ACHN (cell line): ENCODE measurements around the gene PTPRD.
A peak's percentile ranks its signal among the peaks of the same experiment; 100 is the strongest.

Experiments used
- DNase-seq: peaks from one replicate; pipeline ENCODE4 v3.0.0-alpha.2; 2015
- in situ Hi-C: cut with HindIII; loops from 2 replicates; pipeline ENCODE4 v1.10.0; 2017; ENCODE audit warnings: low sequenced_read_pairs, low pct_ligation_motif_present, low pct_unique_long_range_greater_than_20kb

The PTPRD gene

DNA sequence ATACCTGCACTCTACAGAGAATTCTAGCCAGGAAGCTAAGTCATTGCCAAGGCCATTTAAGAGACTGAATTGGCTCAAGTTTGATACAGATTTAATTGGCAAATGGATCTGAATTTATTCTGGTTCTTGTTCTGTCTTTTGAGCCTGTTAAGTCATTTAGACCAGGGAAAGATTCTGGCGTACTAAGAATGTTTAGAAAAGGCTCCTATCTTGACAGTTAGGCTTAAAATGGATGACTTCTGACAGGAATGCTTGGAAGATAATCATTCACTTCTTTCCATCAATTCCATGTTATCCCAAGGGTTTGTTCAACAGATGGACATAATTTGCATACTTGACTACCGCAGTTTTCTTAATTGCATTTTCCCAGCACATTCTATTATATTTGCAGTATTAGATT lies 376.6 kb downstream of the PTPRD start:
- in situ Hi-C loops = no loop called here
- DNase-seq = no peak

DNA sequence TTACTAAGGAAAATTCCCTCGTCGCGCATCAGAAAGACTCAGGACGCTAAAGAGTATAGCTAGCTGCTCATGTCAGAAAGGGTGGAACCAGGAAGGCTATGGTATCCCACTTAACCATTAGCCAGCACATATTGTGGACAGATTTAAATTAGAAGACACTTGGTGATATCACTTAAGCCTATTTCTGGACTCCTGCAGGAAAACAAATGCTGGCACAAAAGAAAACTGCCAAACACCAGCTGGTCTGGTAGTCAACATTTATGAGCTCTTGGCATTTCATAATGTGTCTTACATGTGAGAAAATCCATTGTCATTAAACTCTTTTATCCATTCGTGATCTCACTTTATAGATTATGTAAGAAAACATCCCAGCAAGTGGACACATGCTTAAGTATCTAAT lies 377.4 kb downstream of the PTPRD start:
- no peak for DNase-seq
- in situ Hi-C loops = no loop called here

DNA sequence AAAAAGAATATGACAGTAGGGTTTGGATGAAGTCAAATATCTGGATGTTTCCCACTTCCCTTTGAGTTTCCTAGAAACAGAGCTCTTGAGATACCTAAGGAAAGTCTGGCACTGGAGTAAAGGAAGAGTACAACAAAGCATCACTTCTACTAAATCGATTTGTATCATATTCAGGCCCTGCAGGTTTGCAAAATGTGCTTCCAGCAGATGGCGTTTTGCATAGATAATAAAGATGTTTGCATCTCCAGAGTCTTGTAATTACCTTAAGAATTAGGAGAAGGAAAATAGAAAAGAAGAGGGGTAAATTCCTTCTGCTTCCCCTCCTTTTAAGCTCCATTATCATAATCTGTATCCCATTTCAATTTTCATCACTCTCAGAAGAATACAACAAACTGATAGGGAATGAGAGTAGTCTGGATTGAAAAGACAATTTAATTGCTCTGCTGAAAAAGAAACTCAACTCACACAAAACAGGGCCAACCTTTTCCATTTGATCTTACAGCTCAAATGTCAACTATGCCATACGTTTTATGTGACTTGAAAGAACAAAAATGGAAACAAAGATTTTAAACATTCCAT lies 380.4 kb downstream of the PTPRD start:
- in situ Hi-C loops = no loop called here
- peak; percentile 1 for DNase-seq

DNA sequence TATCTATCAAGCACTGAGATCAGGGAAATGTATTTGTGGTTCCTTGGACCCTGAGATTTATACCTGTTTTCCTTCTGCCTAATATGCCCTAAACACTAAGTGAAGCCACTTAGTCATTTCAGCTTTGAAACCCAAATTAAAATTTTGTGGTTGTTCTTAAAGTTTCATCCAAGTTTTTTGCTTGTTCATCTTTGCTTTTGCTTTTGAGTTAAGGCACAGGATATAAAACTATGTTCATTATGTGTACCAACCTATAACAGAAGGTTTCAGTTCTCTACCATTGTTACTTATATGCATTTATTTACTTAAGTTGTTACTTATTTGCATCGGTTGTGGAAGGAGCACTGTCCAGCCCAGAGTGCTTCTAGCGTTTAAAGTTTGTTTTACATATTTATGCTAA lies 382.3 kb downstream of the PTPRD start:
- no peak for DNase-seq
- in situ Hi-C loops = no loop called here

DNA sequence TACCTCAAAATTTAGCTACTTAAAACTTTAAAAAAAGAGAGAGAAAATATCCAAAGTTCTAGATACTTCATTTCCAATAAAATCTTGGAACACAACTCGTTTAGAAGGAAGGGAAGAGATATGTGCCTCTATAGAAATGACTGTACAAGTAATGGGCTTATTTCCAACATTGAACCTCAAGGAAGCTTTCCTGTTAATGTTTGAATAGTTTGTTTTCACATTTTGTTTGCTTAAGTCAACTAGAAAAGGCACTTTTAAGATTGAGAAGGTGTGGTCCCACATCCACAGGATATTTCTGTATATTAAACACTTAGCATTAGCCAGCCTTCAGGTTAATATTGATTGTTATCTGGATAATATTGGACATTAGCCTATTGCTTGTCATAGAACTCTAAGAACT lies 384.7 kb downstream of the PTPRD start:
- in situ Hi-C loops = no loop called here
- no peak for DNase-seq

DNA sequence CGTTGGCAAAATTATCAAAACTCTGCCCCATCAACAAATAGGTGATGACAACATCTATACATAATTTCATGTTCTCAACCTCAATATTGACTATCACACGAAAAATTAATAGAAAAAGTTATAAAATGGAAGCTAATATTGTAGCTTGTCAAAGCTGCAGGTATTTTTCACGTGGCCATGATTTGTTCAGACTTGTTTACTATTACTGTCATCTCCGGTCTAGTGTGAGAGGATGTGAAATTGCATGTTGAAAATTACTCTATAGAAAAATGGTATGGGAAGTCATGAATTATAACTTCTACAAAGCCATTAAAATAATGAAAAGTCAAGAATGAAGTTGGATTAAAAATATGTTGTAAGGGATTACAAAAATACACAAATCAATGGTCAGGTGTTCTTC lies 385.8 kb downstream of the PTPRD start:
- in situ Hi-C loops = no loop called here

DNA sequence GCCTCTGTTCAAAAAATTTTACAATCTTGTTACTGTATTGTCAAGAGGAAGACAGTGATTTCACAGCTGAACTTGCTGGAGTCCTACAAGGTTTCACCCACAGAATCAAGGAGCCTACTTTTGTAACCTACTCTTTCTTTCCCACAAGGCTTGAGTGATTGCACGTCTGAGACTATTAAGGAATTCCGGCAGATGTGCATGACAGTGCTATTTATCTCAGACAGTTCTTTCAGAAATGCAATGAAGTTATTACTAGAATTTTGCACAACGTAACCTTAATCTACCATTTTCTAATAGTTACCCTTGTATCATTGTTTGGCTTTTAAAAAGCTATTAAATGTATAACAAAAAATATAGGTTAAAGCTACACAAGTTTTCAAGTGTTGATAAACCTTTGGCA lies 400.1 kb downstream of the PTPRD start:
- in situ Hi-C loops = no loop called here
- DNase-seq = no peak

More for the DNA sequence above, 385.8 kb downstream of the PTPRD start:
- DNase-seq = no peak

DNA sequence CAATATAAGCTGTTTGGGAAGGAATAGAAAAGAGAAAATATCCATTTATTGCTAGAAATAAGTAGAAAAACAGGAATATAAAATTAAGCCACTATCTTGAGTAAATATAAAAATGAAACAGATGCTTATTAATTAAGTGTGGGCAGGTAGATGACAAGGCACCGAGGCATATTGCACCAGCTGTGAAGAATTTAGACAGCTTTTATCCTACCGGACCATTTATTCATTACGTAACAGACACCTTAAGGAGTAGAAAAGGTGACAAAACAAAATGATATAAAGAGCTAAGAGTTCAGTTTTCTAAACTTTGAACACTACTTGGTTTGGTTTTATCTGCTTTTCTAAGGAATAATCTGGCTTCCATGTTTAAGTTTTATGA lies 404.1 kb downstream of the PTPRD start:
- in situ Hi-C loops = no loop called here
- no peak for DNase-seq

DNA sequence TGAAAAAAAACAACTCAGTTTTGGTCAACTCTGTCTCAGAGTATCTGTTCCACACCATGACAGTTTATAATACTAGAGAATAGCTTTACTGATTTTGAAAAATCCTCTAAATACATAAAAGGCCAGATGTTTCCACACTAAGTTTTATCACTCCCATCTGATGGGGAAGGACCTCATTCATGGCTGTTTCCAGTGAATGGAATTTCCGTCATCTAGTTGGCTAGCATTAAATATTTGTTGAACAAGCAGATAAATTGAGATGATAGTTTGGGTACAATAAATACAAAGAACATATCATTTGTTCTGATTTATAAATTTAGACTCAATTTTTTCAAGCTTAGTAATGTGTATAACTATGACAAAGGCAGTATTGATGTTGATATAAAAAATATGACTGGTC lies 408.5 kb downstream of the PTPRD start:
- no peak for DNase-seq
- in situ Hi-C loops = no loop called here

DNA sequence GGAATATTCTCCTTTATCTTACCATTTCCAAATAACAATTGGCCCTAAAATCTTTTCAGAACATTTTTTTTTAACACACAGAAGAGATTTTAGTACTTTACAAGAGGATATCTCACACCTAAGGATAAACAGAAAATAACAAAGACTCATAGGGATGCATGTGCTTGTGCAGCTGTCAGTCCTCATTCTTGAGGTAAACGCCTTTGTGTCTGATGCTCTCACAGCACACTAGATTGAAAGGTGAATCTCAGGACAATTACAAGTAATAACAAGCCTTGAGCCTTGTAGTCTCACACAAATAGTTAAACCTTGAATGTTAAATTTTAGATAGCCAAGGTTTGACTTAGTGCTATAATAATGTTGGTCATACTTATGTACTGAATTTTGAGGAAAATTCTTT lies 439.2 kb downstream of the PTPRD start:
- no peak for DNase-seq
- in situ Hi-C loops = no loop called here

DNA sequence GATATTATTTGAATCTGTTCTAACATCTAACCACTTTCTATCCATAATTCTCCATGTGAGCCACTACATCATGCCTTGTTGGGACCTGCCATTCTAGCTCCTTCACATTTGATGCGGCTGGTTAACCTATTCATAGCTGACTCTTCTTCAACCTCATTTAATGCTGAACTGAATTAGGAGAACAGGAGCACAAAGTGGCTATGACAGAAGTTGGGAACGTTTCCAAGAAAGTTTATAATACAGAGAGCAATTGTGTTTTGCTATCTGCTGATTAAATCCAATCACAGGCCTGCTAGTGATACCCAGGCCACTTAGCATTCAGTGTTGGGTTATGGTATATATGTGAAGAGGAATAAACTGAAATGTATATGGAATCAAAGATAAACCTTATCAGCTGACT lies 440.3 kb downstream of the PTPRD start:
- no peak for DNase-seq
- in situ Hi-C loops = no loop called here

DNA sequence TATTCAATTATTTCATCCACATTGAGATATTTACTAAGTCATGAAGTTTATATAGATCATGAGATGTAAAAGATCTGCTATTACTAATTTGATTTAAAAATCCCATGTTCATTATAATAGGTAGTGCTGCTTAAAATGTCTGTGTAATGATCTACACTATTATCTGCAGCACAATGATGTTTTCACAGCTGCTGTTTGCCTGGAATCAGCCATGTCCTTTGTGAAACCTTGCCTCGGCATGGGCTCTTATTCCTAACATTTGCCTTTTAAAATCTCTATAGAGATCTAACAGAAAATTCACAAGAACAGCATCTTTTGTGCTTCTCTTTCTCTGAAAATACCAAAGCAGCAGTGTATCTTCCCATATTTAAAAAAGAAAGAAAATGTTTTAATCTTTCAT lies 444.6 kb downstream of the PTPRD start:
- in situ Hi-C loops = no loop called here
- DNase-seq = no peak

DNA sequence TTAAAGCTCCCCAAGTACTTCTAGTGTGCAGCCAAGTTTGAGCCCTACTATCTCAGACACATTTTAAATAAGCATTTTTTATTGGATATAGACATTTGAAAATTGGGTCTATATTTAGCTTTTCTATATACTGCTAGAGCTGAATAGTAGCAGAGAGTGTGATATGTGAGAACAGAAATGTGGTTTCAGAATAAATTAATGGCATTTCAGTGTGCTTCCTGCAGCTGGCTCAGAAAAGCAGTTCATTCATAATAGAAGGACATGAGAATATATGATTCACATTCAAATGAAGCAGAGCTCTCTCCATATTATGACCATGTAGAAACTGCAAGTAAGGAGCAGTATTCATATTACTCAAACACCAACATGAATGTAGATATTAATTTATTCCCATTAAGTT lies 464.0 kb downstream of the PTPRD start:
- in situ Hi-C loops = no loop called here
- DNase-seq = no peak

DNA sequence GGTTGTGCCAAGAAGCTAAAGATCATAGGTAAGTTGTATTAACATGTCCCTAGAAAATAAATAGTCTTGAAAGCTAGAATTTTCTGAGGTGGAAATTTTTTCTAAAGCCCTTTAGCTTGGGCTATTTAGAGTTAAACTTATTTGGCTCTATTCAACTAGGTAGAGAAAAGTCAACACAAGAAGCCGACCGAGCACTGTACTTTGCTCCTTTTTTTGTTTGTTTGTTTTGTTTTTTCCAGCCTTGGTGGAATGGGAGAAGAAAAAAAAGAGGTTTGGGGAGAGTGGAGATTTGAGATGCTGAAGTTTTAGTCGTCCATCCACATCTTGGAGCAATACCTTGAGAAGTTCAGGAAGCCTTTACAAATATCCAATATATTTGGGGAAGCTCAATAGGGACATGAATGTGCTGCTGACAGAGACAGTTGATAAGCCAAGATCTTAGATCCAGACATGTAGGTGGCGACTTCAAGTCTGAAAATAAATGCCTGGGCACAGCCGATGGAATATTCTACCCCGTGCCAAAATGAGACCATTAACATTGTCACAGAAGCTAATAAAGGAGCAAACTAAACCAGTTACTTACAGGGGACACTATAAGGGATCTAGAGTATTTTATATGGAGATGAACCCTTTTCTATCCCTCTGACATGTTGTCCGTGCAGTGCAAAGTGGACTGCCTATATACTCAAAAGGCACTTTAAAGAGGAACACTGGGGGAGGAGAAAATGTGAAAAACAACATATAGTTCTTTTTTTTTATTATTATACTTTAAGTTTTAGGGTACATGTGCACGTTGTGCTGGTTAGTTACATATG lies 466.1 kb downstream of the PTPRD start:
- DNase-seq = no peak
- in situ Hi-C loops = no loop called here

DNA sequence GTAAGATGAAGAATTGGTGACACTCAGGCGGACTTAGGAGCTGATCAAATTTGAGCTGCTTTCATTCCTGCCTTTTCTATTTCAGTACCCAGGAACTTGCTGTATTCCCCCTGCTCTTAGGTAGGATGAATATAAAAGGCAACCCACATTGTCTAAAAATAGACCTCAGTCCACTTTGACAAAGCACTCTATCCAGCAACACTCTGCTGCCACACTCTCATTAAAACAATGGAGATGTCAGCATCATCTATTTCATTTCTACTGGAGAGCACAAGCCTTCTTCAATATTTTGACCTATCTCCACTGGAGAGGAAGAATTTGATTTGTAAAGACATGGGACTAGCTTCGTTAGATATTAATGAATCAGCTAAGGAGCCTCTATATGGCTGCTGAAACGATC lies 468.4 kb downstream of the PTPRD start:
- no peak for DNase-seq
- in situ Hi-C loops = no loop called here

DNA sequence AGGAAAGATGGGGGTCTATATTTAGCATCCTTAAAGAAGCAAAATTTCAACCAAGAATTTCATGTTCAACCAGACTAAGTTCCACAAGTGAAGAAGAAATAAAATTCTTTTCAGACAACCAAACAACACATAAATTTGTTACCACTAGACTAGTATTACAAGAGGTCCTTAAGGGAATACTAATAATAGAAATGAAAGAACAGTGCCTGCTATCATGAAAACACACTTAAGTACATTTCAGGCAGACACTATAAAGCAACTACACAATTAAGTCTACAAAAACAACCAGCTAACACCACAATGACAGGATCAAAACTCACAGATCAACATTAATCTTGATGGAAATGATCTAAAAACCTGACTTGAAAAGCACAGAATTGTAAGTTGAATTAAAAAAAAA lies 477.2 kb downstream of the PTPRD start:
- in situ Hi-C loops = no loop called here
- no peak for DNase-seq

DNA sequence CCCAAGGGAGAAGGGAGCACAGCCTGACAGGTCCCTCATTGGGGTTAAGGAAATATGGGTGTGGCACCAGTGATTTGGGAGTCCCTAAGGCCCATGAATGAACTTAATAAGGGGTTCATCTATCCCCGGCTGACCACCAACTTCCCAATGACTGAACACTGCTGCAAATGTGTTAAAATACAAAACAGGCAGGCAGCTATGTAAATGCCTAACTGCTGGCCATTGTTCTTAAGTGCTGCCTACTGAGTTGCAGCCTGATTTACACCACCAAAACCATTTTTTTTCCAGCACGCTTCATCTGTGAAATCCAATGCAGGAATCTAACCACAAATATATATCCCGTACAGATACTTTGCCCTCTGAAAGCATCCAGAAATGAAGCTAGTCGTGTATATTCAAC lies 478.5 kb downstream of the PTPRD start:
- in situ Hi-C loops = no loop called here
- no peak for DNase-seq

DNA sequence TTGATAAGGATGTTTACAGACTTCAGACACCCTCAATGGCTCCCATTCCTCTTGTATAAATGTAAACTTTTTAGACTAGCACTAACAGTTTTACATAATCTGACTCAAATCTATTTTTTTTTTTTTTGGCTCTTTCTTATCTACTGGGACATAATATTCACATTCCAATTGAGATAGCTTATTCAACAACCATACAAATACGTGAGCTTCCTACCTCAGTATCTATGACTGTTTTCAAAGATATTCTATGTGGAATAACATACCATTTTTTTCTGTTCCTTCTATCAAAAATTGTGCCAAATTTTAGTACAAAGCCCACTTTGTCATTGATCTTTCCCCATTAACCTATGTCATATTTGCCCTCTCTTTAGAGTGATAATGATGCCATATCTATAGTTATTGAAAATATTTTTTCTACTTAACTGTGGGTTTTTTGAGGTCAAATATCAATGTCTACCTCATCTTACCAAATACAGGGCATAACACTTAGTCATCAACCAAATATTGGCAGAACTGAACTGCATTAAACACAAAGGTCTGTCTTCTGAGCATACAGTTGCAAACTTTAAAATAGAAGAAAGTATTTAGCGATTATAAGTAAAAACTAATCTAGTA lies 482.6 kb downstream of the PTPRD start:
- no peak for DNase-seq
- in situ Hi-C loops = no loop called here

DNA sequence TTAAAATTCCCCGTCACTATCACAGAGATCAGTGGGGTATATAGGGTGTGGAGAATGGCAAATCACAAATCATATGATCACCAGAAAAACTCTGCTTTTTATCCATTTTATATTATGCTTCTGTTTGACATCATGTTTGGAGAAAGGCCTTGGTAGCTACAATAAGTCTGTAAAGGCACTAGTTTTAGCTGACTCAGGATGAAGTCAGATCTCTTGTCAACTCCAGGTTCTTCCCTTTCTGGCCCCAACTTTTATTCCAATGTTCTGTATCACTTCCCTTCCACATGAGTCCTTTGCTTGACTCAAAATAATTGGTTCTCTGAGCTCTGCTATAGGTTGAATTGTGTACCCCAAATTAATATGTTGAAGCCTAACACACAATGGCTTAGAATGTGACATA lies 484.9 kb downstream of the PTPRD start:
- no peak for DNase-seq
- in situ Hi-C loops = no loop called here

DNA sequence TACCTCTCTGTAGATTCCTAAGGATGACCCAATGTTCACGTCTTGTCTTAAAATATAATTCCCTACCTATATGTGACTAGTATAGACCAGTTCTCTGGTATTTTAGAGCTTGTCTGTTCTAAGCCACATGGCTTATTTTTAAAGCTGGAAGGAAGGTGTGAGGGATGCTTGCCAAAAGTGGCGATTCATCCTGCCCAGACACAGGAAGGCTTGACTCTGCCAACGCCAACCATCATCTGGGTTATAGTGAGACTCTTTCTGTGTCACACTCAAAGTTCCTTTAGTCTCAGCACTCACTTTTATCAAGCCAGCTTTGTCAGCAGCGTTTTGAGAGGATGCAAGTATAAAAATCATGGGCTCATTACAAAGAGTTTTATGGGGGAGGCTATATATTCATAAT lies 500.0 kb downstream of the PTPRD start:
- in situ Hi-C loops = no loop called here
- DNase-seq = no peak
